H9 (cell line): ENCODE measurements around the gene TRPM3. TPM values are rescaled to one million over a fixed set of nuclear protein-coding genes. Genes with fewer than 3 reads are reported as not detected.

ENCODE experiments used
- DNase-seq: peaks from one replicate; pipeline ENCODE4 v3.0.0-alpha.2; 2017
- H2AFZ ChIP-seq: one replicate; pipeline ENCODE4 v1.6.1; 2013; ENCODE audit warnings: mild to moderate bottlenecking, low read length, control low read depth, moderate library complexity
- H2AK5ac ChIP-seq: 2 replicates; pipeline ENCODE4 v1.6.1; 2013; ENCODE audit warnings: low read length, control low read depth, mixed read lengths; ENCODE audit not compliant: insufficient read length
- H2BK120ac ChIP-seq: one replicate; pipeline ENCODE4 v1.6.1; 2013; ENCODE audit warnings: low read depth, mild to moderate bottlenecking, low read length, control low read depth, inconsistent platforms; ENCODE audit not compliant: poor library complexity, severe bottlenecking
- H2BK12ac ChIP-seq: 2 replicates; pipeline ENCODE4 v1.6.1; 2013; ENCODE audit warnings: low read length, control low read depth, mixed read lengths, low read depth; ENCODE audit not compliant: insufficient read length
- H2BK15ac ChIP-seq: 2 replicates; pipeline ENCODE4 v1.6.1; 2013; ENCODE audit warnings: low read depth, low read length, control low read depth
- H2BK20ac ChIP-seq: one replicate; pipeline ENCODE4 v1.6.1; 2013; ENCODE audit warnings: low read depth, mild to moderate bottlenecking, low read length, control low read depth, inconsistent platforms; ENCODE audit not compliant: poor library complexity, severe bottlenecking
- H2BK5ac ChIP-seq: 2 replicates; pipeline ENCODE4 v1.6.1; 2013; ENCODE audit warnings: low read length, control low read depth, mixed read lengths; ENCODE audit not compliant: insufficient read length
- H3K14ac ChIP-seq: 2 replicates; pipeline ENCODE4 v1.6.1; 2013; ENCODE audit warnings: low read length, control low read depth; ENCODE audit not compliant: insufficient read depth
- H3K18ac ChIP-seq: 2 replicates; pipeline ENCODE4 v1.6.1; 2013; ENCODE audit warnings: low read depth, mild to moderate bottlenecking, mixed read lengths, low read length, control low read depth; ENCODE audit not compliant: insufficient read length
- H3K23ac ChIP-seq: 2 replicates; pipeline ENCODE4 v1.6.1; 2013; ENCODE audit warnings: low read length, control low read depth, mixed read lengths, low read depth; ENCODE audit not compliant: insufficient read length
- H3K23me2 ChIP-seq: 2 replicates; pipeline ENCODE4 v1.6.1; 2013; ENCODE audit warnings: low read depth, mild to moderate bottlenecking, mixed read lengths, low read length, control low read depth; ENCODE audit not compliant: insufficient read length, poor library complexity, severe bottlenecking
- H3K27ac ChIP-seq: 2 replicates; pipeline ENCODE4 v1.5.1; 2013; ENCODE audit warnings: low read length, control low read depth, mixed read lengths, low read depth; ENCODE audit not compliant: insufficient read length
- H3K27me3 ChIP-seq: 2 replicates; pipeline ENCODE4 v1.6.1; 2013; ENCODE audit warnings: low read length, control low read depth, inconsistent platforms; ENCODE audit not compliant: insufficient read depth
- H3K4ac ChIP-seq: 2 replicates; pipeline ENCODE4 v1.6.1; 2013; ENCODE audit warnings: low read depth, mild to moderate bottlenecking, control low read depth, inconsistent platforms, low read length, moderate library complexity
- H3K4me1 ChIP-seq: 2 replicates; pipeline ENCODE4 v1.6.1; 2013; ENCODE audit warnings: low read length, control low read depth, inconsistent platforms; ENCODE audit not compliant: insufficient read depth
- H3K4me2 ChIP-seq: 2 replicates; pipeline ENCODE4 v1.6.1; 2013; ENCODE audit warnings: low read length, control low read depth, mixed read lengths; ENCODE audit not compliant: insufficient read length, insufficient read depth
- H3K56ac ChIP-seq: 2 replicates; pipeline ENCODE4 v1.6.1; 2013; ENCODE audit warnings: low read depth, mild to moderate bottlenecking, mixed read lengths, low read length, control low read depth; ENCODE audit not compliant: insufficient read length
- H3K79me1 ChIP-seq: 2 replicates; pipeline ENCODE4 v1.6.1; 2013; ENCODE audit warnings: low read depth, mild to moderate bottlenecking, moderate library complexity, low read length, control low read depth, inconsistent platforms; ENCODE audit not compliant: insufficient read depth, poor library complexity, severe bottlenecking
- H3K79me2 ChIP-seq: 2 replicates; pipeline ENCODE4 v1.6.1; 2013; ENCODE audit warnings: low read length, control low read depth, inconsistent platforms; ENCODE audit not compliant: insufficient read depth
- H3K9ac ChIP-seq: 2 replicates; pipeline ENCODE4 v1.6.1; 2013; ENCODE audit warnings: low read length, control low read depth, mixed read lengths; ENCODE audit not compliant: insufficient read length; ENCODE audit errors: extremely low read depth
- H3K9me3 ChIP-seq: one replicate; pipeline ENCODE4 v1.6.1; 2013; ENCODE audit warnings: low read depth, low read length, inconsistent platforms; ENCODE audit not compliant: control insufficient read depth
- H3T11ph ChIP-seq: one replicate; pipeline ENCODE4 v1.6.1; 2013; ENCODE audit warnings: mild to moderate bottlenecking, low read length, control low read depth, inconsistent platforms
- H4K20me1 ChIP-seq: one replicate; pipeline ENCODE4 v1.6.1; 2013; ENCODE audit not compliant: control insufficient read depth, insufficient read length, insufficient read depth
- H4K5ac ChIP-seq: 2 replicates; pipeline ENCODE4 v1.6.1; 2013; ENCODE audit warnings: low read depth, mild to moderate bottlenecking, mixed read lengths, low read length, control low read depth; ENCODE audit not compliant: insufficient read length
- H4K8ac ChIP-seq: replicated peaks from 2 replicates; pipeline ENCODE4 v1.6.1; 2013; ENCODE audit warnings: low read length, control low read depth, mixed read lengths, low read depth; ENCODE audit not compliant: insufficient read length
- H4K91ac ChIP-seq: 2 replicates; pipeline ENCODE4 v1.6.1; 2013; ENCODE audit warnings: low read depth, mild to moderate bottlenecking, moderate library complexity, mixed read lengths, low read length, control low read depth; ENCODE audit not compliant: insufficient read length
- H3K27ac Mint-ChIP-seq, 3 experiments: 2 replicates in 2 of 3; 3 replicates in 1 of 3; pipeline ENCODE4 v1.8.0; 2020 to 2021; ENCODE audit warnings: mixed read lengths in 3 of 3, mild to moderate bottlenecking in 1 of 3, moderate library complexity in 1 of 3
- H3K27me3 Mint-ChIP-seq: 2 replicates; pipeline ENCODE4 v1.8.0; 2021; ENCODE audit warnings: low read depth, mild to moderate bottlenecking, moderate library complexity, mixed read lengths
- H3K36me3 Mint-ChIP-seq, 3 experiments: 2 replicates in 2 of 3; 3 replicates in 1 of 3; pipeline ENCODE4 v1.8.0; 2020 to 2021; ENCODE audit warnings: low read depth in 3 of 3, mixed read lengths in 3 of 3; ENCODE audit not compliant: insufficient read depth in 1 of 3
- H3K4me1 Mint-ChIP-seq, 2 experiments: 2 replicates each; pipeline ENCODE4 v1.8.0; 2020; ENCODE audit warnings: mixed read lengths in 2 of 2
- H3K4me3 Mint-ChIP-seq, 2 experiments: 2 replicates in 1 of 2; 3 replicates in 1 of 2; pipeline ENCODE4 v1.8.0; 2020 to 2021; ENCODE audit warnings: mild to moderate bottlenecking in 2 of 2, mixed read lengths in 2 of 2, moderate library complexity in 1 of 2
- H3K9me3 Mint-ChIP-seq, 2 experiments: 2 replicates in 1 of 2; 3 replicates in 1 of 2; pipeline ENCODE4 v1.8.0; 2020; ENCODE audit warnings: mild to moderate bottlenecking in 2 of 2, mixed read lengths in 2 of 2, moderate library complexity in 1 of 2
- WGBS: extraction: QIAGEN DNeasy Blood & Tissue Kit; methylation state at CpG from one replicate; pipeline ENCODE4 v1.1.7; 2013; ENCODE audit warnings: missing lambda C conversion rate, low lambda C conversion rate, mixed read lengths; ENCODE audit not compliant: insufficient read length; ENCODE audit errors: extremely low coverage; 5-methylcytosine and 5-hydroxymethylcytosine counted together
- total RNA-seq: library from RNA; stranded (reverse); gene quantifications from 2 replicates; pipeline ENCODE4 v1.2.1, GENCODE V29; 2021
- TF ChIP-seq, protein P1 (sequence below): fragments of 200-600 bp; sonication (generic); conservative IDR thresholded peaks from 3 replicates; pipeline ENCODE4 v1.8.0; 2021; ENCODE audit warnings: antibody characterized with exemption, mild to moderate bottlenecking

TRPM3 gene
- total RNA-seq, 1 experiment from 2014 or later: 10.3 TPM

DNA sequence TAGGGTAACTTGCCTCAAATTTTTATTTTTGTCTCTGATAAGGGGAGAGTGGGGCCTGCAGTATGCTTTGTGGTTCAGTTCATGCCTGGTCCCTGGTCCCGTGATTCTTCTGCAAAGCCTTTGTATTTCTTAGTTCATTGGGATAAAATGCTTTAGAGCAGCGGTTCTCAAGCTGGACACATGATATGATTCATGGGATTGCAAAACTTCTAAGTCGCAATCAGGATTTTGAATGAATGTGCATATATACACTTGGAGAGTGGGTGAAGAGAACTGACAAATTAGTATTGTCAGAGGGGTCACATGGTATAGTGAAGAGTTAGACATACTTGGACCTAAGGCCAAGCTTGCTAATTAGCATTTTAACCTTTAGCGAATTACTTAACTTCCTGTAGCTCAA is 441.6 kb downstream of the TRPM3 start:
- Histone ChIP-seq H3K4ac (no peak overlapping the region), H3K79me1 (no peaks in the 10 kb centered on the region), H3K9me3 (no peaks in the 10 kb centered on the region), H3K18ac (no peak overlapping the region), H3K23me2 (no peaks in the 10 kb centered on the region), H3K27ac (no peak overlapping the region), H3K14ac (no peak overlapping the region), H2BK20ac (no peak overlapping the region), H3K9ac (no peak overlapping the region), H2AK5ac (no peak overlapping the region), H4K5ac (no peak overlapping the region), H3K27me3 (no peaks in the 10 kb centered on the region), H4K91ac (no peak overlapping the region), H3K56ac (no peak overlapping the region), H3K79me2 (no peaks in the 10 kb centered on the region), H4K20me1 (no peaks in the 10 kb centered on the region), H2AFZ (no peak overlapping the region), H3K4me2 (no peak overlapping the region), H3K23ac (no peak overlapping the region), H3T11ph (no peak overlapping the region), H2BK15ac (no peak overlapping the region), H4K8ac (no peak overlapping the region), H2BK120ac (no peak overlapping the region), H3K4me1 (no peaks in the 10 kb centered on the region), H2BK5ac (no peak overlapping the region), H2BK12ac (no peak overlapping the region)
- no peaks in the 10 kb centered on the region for H3K9me3 Mint-ChIP-seq
- no peak overlapping the region for H3K4me3 Mint-ChIP-seq
- H3K4me1 Mint-ChIP-seq: no peaks in the 10 kb centered on the region
- no peaks in the 10 kb centered on the region for H3K27me3 Mint-ChIP-seq
- DNase-seq: no peak
- WGBS: no CpG with 5 or more reads among the region's 4 CpGs
- H3K27ac Mint-ChIP-seq: no peak overlapping the region
- H3K36me3 Mint-ChIP-seq: no peaks in the 10 kb centered on the region
- TF ChIP-seq, protein P1, sequence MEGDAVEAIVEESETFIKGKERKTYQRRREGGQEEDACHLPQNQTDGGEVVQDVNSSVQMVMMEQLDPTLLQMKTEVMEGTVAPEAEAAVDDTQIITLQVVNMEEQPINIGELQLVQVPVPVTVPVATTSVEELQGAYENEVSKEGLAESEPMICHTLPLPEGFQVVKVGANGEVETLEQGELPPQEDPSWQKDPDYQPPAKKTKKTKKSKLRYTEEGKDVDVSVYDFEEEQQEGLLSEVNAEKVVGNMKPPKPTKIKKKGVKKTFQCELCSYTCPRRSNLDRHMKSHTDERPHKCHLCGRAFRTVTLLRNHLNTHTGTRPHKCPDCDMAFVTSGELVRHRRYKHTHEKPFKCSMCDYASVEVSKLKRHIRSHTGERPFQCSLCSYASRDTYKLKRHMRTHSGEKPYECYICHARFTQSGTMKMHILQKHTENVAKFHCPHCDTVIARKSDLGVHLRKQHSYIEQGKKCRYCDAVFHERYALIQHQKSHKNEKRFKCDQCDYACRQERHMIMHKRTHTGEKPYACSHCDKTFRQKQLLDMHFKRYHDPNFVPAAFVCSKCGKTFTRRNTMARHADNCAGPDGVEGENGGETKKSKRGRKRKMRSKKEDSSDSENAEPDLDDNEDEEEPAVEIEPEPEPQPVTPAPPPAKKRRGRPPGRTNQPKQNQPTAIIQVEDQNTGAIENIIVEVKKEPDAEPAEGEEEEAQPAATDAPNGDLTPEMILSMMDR: no peak
